DND-41 (cell line): ENCODE results near the gene ACLY.
"Not testable (repeated sequence)": the region's sequence is repeated elsewhere in the genome, so short reads cannot be mapped to it uniquely, and the experiment has no call there.

Source experiments
- ATAC-seq: fragments of 200-7000 bp; cut with Tn5 transposase; 3 replicates; pipeline ENCODE4 v1.9.1; 2021; ENCODE audit warnings: low read depth; ENCODE audit not compliant: insufficient read depth
- DNase-seq: peaks from one replicate; pipeline ENCODE4 v3.0.0-alpha.2; 2020
- H2AFZ ChIP-seq: 2 replicates; pipeline ENCODE4 v1.6.0; 2012; ENCODE audit warnings: low read depth, low read length
- H3K27ac ChIP-seq: 2 replicates; pipeline ENCODE4 v1.5.1; 2012; ENCODE audit warnings: low read length, inconsistent platforms
- H3K27me3 ChIP-seq: fragments of 200-600 bp; sonication (generic); 2 replicates; pipeline ENCODE4 v1.6.0; 2012; ENCODE audit warnings: low read length, mild to moderate bottlenecking, inconsistent platforms; ENCODE audit not compliant: insufficient read depth, poor library complexity
- H3K36me3 ChIP-seq: 2 replicates; pipeline ENCODE4 v1.5.1; 2012; ENCODE audit warnings: low read length, inconsistent platforms; ENCODE audit not compliant: insufficient read depth
- H3K4me1 ChIP-seq: 2 replicates; pipeline ENCODE4 v1.5.1; 2012; ENCODE audit warnings: mild to moderate bottlenecking, low read length; ENCODE audit not compliant: insufficient read depth
- H3K4me2 ChIP-seq: 2 replicates; pipeline ENCODE4 v1.6.0; 2012; ENCODE audit warnings: mild to moderate bottlenecking, moderate library complexity, low read length, inconsistent platforms; ENCODE audit not compliant: insufficient read depth
- H3K4me3 ChIP-seq, 2 experiments: fragments of 200-600 bp in 1 of 2; shearing (Covaris generic) in 1 of 2; 2 replicates each; pipeline ENCODE4 v1.5.1; 2012 to 2016; ENCODE audit warnings: inconsistent platforms in 2 of 2, low read length in 2 of 2, mild to moderate bottlenecking in 2 of 2, low read depth in 1 of 2, moderate library complexity in 1 of 2
- H3K79me2 ChIP-seq: 2 replicates; pipeline ENCODE4 v1.6.0; 2012; ENCODE audit warnings: low read length, inconsistent platforms; ENCODE audit not compliant: insufficient read depth
- H3K9ac ChIP-seq: 2 replicates; pipeline ENCODE4 v1.6.0; 2012; ENCODE audit warnings: low read depth, mild to moderate bottlenecking, inconsistent platforms, low read length, moderate library complexity
- H3K9me3 ChIP-seq: 2 replicates; pipeline ENCODE4 v1.5.1; 2012; ENCODE audit warnings: low read length, moderate library complexity, mild to moderate bottlenecking, inconsistent platforms; ENCODE audit not compliant: insufficient read depth, severe bottlenecking
- H4K20me1 ChIP-seq: 2 replicates; pipeline ENCODE4 v1.6.0; 2012; ENCODE audit warnings: low read length; ENCODE audit not compliant: insufficient read depth
- CTCF ChIP-seq: IDR thresholded peaks from 2 replicates; pipeline ENCODE4 v1.5.1; 2012; ENCODE audit warnings: borderline replicate concordance, low read length, moderate library complexity, mild to moderate bottlenecking; ENCODE audit not compliant: poor library complexity, severe bottlenecking; ENCODE audit errors: extremely low read depth
- EZH2 ChIP-seq: IDR thresholded peaks from 3 replicates; pipeline ENCODE4 v1.6.1; 2012; ENCODE audit warnings: borderline replicate concordance, low read depth, mild to moderate bottlenecking, moderate library complexity, low read length, inconsistent platforms; ENCODE audit not compliant: severe bottlenecking

Gene ACLY

GRCh38 chr17:41932816-41933389, 14.2 kb upstream of the ACLY start:
- peak overlapping the region; percentile 58 for H3K27ac ChIP-seq
- no peak for ATAC-seq

GRCh38 chr17:41931715-41932114, 13.0 kb upstream of the ACLY start:
- not testable (repeated sequence) for H3K27me3 ChIP-seq, DNase-seq, H3K9ac ChIP-seq, H3K36me3 ChIP-seq, H3K27ac ChIP-seq, ATAC-seq, H3K4me3 ChIP-seq, H4K20me1 ChIP-seq, H2AFZ ChIP-seq, H3K4me2 ChIP-seq, H3K9me3 ChIP-seq
- peaks cover 43% of the 10 kb centered on the region for H3K4me1 ChIP-seq
- H3K79me2 ChIP-seq: peaks cover 16% of the 10 kb centered on the region

More at GRCh38 chr17:41932816-41933389, 14.2 kb upstream of the ACLY start:
- no peak for DNase-seq
- no peaks in the 10 kb centered on the region for H3K27me3 ChIP-seq
- H3K9me3 ChIP-seq: no peaks in the 10 kb centered on the region
- no peaks in the 10 kb centered on the region for H3K36me3 ChIP-seq
- peaks cover 16% of the 10 kb centered on the region for H3K79me2 ChIP-seq
- TF ChIP-seq CTCF (no peak), EZH2 (no peak)
- H2AFZ ChIP-seq: peak overlapping the region; percentile 73
- 0 out of 4 replicates have a peak overlapping the region, but pooled peaks of 1 of the 2 experiments have one; percentile 14 for H3K4me3 ChIP-seq
- peak overlapping the region; percentile 32; the same call in 1 of the 2 replicates for H3K4me2 ChIP-seq
- H3K4me1 ChIP-seq: peaks cover 43% of the 10 kb centered on the region
- H3K9ac ChIP-seq: peak overlapping the region; percentile 25
- H4K20me1 ChIP-seq: no peaks in the 10 kb centered on the region

- peaks cover 16% of the 10 kb centered on the region for H3K79me2 ChIP-seq
- H3K4me3 ChIP-seq: peak overlapping the region; percentile 42 to 75; a peak in 3 of 4 replicates
- DNase-seq, ATAC-seq, H4K20me1 ChIP-seq, H3K9me3 ChIP-seq, H3K36me3 ChIP-seq, H3K27me3 ChIP-seq: not testable (repeated sequence)
- H3K4me2 ChIP-seq: peak overlapping the region; percentile 90
- peak overlapping the region; percentile 72 for H3K9ac ChIP-seq
- H3K4me1 ChIP-seq: peaks cover 43% of the 10 kb centered on the region
- H3K27ac ChIP-seq: peak overlapping the region; percentile 90; the same call in 1 of the 2 replicates
- peak overlapping the region; percentile 99 for H2AFZ ChIP-seq
Observed at GRCh38 chr17:41930833-41931156, 12.0 kb upstream of the ACLY start.

- Histone ChIP-seq H3K27me3 (no peaks in the 10 kb centered on the region), H3K9me3 (no peaks in the 10 kb centered on the region), H2AFZ (peak within 1 kb of the TSS; percentile 99), H3K4me2 (peak within 1 kb of the TSS; percentile 90), H3K4me3 (peak within 1 kb of the TSS; percentile 42 to 75), H3K4me1 (peaks cover 43% of the 10 kb centered on the region), H3K9ac (peak within 1 kb of the TSS; percentile 72), H3K36me3 (no peaks in the 10 kb centered on the region), H3K79me2 (peaks cover 16% of the 10 kb centered on the region), H4K20me1 (no peaks in the 10 kb centered on the region), H3K27ac (peak within 1 kb of the TSS; percentile 90)
- DNase-seq: peak; percentile 95
- peak; percentile 99 for ATAC-seq
- peak; percentile 62 for TF ChIP-seq CTCF
- no peak for TF ChIP-seq EZH2
Observed at GRCh38 chr17:41930009-41930832, 11.5 kb upstream of the ACLY start, which contains the start of gene ODAD4. Gene ODAD4 (plus strand): TSS chr17:41930617. CDS start chr17:41930724, 107 bp downstream.
